Measurements from ENCODE around the gene NXPE1.

DNA sequence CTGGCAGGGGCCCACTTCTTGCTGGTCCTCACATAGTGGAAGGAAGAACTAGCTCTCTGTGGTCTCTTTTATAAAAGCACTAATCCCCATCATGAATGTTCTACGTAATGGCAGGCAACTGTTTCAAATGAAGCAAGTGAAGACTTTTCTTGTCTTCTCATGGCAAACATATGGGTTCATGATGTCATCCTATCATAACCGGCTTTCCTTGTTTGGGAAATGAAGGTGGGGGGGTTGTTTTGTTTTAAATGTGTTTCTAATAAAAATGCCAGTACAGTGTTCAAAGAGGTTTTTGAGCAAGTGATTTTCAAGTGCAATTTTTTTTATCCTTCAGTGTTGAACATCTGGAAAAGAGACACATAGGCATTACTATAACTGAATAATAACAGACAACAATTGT, 87.0 kb downstream of the NXPE1 start:
- TF ChIP-seq, protein P1, sequence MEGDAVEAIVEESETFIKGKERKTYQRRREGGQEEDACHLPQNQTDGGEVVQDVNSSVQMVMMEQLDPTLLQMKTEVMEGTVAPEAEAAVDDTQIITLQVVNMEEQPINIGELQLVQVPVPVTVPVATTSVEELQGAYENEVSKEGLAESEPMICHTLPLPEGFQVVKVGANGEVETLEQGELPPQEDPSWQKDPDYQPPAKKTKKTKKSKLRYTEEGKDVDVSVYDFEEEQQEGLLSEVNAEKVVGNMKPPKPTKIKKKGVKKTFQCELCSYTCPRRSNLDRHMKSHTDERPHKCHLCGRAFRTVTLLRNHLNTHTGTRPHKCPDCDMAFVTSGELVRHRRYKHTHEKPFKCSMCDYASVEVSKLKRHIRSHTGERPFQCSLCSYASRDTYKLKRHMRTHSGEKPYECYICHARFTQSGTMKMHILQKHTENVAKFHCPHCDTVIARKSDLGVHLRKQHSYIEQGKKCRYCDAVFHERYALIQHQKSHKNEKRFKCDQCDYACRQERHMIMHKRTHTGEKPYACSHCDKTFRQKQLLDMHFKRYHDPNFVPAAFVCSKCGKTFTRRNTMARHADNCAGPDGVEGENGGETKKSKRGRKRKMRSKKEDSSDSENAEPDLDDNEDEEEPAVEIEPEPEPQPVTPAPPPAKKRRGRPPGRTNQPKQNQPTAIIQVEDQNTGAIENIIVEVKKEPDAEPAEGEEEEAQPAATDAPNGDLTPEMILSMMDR (conservative IDR thresholded peaks at IDR 0.05) = no peak
- TF ChIP-seq EZH2 (IDR thresholded peaks at IDR 0.05; ENCODE audit: low read depth) = no peak

Data from PC-9 (cell line).